HFFc6 (cell line): Measurements from ENCODE around the gene ASNS. TPM values are rescaled to one million over a fixed set of nuclear protein-coding genes. Genes with fewer than 3 reads are reported as not detected.
"Not testable (repeated sequence)": the region's sequence is repeated elsewhere in the genome, so short reads cannot be mapped to it uniquely, and the experiment has no call there.

ENCODE experiments used
- DNase-seq: peaks from one replicate; pipeline ENCODE4 v3.0.0-alpha.2; 2018
- H3K27ac Mint-ChIP-seq: 2 replicates; pipeline ENCODE4 v1.8.0; 2020; ENCODE audit warnings: mild to moderate bottlenecking, mixed read lengths
- H3K27me3 Mint-ChIP-seq: 2 replicates; pipeline ENCODE4 v1.8.0; 2021; ENCODE audit warnings: mild to moderate bottlenecking, moderate library complexity, mixed read lengths; ENCODE audit not compliant: insufficient read depth
- H3K36me3 Mint-ChIP-seq: 2 replicates; pipeline ENCODE4 v1.8.0; 2021; ENCODE audit warnings: low read depth, mixed read lengths
- H3K4me1 Mint-ChIP-seq: 2 replicates; pipeline ENCODE4 v1.8.0; 2020; ENCODE audit warnings: low read depth, mixed read lengths
- H3K4me3 Mint-ChIP-seq: 2 replicates; pipeline ENCODE4 v1.8.0; 2020; ENCODE audit warnings: mild to moderate bottlenecking, moderate library complexity, mixed read lengths
- H3K9me3 Mint-ChIP-seq: 2 replicates; pipeline ENCODE4 v1.8.0; 2020; ENCODE audit warnings: mild to moderate bottlenecking, mixed read lengths
- long read RNA-seq: library from polyadenylated mRNA; unstranded; transcript quantifications from one replicate; pipeline ENCODE4 v2.0.0, GENCODE V29; 2019
- total RNA-seq, 6 experiments: library from RNA; stranded (reverse); fragmentation: NEBNext Ultra II Directional; extraction: Animal tissue kit (Norgen Biotek cat#: 25700); gene quantifications; 2 replicates in 1 of 6; 3 replicates in 5 of 6; pipeline ENCODE4 v1.2.3, GENCODE V29; 2021
- TF ChIP-seq, protein P1 (sequence below): fragments of 200-600 bp; sonication (generic); IDR thresholded peaks from 2 replicates; pipeline ENCODE4 v1.5.0; 2021; ENCODE audit warnings: antibody characterized with exemption, mild to moderate bottlenecking

The ASNS gene, protein sequence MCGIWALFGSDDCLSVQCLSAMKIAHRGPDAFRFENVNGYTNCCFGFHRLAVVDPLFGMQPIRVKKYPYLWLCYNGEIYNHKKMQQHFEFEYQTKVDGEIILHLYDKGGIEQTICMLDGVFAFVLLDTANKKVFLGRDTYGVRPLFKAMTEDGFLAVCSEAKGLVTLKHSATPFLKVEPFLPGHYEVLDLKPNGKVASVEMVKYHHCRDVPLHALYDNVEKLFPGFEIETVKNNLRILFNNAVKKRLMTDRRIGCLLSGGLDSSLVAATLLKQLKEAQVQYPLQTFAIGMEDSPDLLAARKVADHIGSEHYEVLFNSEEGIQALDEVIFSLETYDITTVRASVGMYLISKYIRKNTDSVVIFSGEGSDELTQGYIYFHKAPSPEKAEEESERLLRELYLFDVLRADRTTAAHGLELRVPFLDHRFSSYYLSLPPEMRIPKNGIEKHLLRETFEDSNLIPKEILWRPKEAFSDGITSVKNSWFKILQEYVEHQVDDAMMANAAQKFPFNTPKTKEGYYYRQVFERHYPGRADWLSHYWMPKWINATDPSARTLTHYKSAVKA
- total RNA-seq, result 10 to 100 TPM; 28.6 to 44.6 (median 30.6) TPM
- long read RNA-seq, transcript ASNS-202 (13 exons, 1,994 nt), result major isoform, 40 of 49 reads
- long read RNA-seq, partial matches to known transcripts, result 6 of 49 reads
- long read RNA-seq, other reads (novel, unspliced or antisense), result 0 of 49 reads

DNA sequence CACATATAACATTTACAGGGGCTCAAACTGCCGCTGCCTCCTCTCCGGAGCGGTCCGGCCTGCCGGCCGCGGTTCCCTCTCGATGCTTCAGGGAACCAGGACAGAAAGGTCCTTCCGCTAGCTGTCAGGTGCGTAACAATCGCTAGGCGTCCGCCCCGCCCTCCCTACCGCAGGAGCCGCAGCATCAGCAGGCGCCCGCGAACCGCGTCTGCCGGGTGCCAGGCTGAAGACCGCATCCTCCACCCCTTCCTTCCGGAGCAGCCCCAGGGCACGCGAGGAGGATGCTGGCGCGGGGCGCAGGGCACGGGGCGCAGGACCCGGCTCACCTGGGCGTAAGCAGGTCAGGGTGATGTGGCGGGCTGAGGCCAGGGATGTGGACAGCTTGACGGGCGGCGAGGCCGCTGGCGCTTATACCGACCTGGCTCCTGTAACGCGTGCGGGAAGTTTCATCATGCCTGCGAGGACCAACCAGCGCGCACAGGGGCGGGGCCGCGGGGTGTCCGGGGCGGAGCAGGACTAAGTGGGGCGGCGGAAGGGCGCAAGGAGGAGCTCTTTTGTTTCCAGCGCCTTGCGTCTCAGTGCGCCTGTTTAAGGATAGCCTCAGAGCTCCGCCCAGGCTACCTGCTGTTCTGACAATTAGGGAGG is at the start of gene ASNS:
TSS of gene ASNS (minus strand) at position 384 of the 645 bp plus-strand sequence. CDS start 3,252 bp downstream, outside the sequence.
- H3K4me1 Mint-ChIP-seq, result peaks cover 14% of the 10 kb centered on the region
- no peaks in the 10 kb centered on the region; the same call in none of the 2 replicates for H3K27me3 Mint-ChIP-seq
- TF ChIP-seq, protein P1, sequence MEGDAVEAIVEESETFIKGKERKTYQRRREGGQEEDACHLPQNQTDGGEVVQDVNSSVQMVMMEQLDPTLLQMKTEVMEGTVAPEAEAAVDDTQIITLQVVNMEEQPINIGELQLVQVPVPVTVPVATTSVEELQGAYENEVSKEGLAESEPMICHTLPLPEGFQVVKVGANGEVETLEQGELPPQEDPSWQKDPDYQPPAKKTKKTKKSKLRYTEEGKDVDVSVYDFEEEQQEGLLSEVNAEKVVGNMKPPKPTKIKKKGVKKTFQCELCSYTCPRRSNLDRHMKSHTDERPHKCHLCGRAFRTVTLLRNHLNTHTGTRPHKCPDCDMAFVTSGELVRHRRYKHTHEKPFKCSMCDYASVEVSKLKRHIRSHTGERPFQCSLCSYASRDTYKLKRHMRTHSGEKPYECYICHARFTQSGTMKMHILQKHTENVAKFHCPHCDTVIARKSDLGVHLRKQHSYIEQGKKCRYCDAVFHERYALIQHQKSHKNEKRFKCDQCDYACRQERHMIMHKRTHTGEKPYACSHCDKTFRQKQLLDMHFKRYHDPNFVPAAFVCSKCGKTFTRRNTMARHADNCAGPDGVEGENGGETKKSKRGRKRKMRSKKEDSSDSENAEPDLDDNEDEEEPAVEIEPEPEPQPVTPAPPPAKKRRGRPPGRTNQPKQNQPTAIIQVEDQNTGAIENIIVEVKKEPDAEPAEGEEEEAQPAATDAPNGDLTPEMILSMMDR, result 0 out of 2 replicates have a peak, but pooled peaks have one; percentile 19
- H3K27ac Mint-ChIP-seq, result peak within 1 kb of the TSS; percentile 73
- no peaks in the 10 kb centered on the region for H3K9me3 Mint-ChIP-seq
- DNase-seq, result peak; percentile 84
- peak within 1 kb of the TSS; percentile 90 for H3K4me3 Mint-ChIP-seq
- no peaks in the 10 kb centered on the region for H3K36me3 Mint-ChIP-seq

GRCh38 chr7:97921254-97921653 is 49.0 kb upstream of the ASNS start:
- not testable (repeated sequence) for H3K27ac Mint-ChIP-seq, H3K36me3 Mint-ChIP-seq

GRCh38 chr7:97915267-97915666 is 43.1 kb upstream of the ASNS start:
- not testable (repeated sequence) for H3K9me3 Mint-ChIP-seq, H3K36me3 Mint-ChIP-seq, H3K4me1 Mint-ChIP-seq, H3K27ac Mint-ChIP-seq, H3K4me3 Mint-ChIP-seq, H3K27me3 Mint-ChIP-seq, DNase-seq

More at GRCh38 chr7:97921254-97921653, 49.0 kb upstream of the ASNS start:
- not testable (repeated sequence) for DNase-seq, H3K4me3 Mint-ChIP-seq, H3K9me3 Mint-ChIP-seq, H3K4me1 Mint-ChIP-seq
- peaks cover 14% of the 10 kb centered on the region for H3K27me3 Mint-ChIP-seq

- not testable (repeated sequence) for H3K9me3 Mint-ChIP-seq, H3K4me3 Mint-ChIP-seq, H3K36me3 Mint-ChIP-seq, H3K27me3 Mint-ChIP-seq, DNase-seq, H3K4me1 Mint-ChIP-seq, H3K27ac Mint-ChIP-seq
- TF ChIP-seq, protein P1, result peak; percentile 50
Measured at GRCh38 chr7:97912294-97912693, 40.1 kb upstream of the ASNS start.

- not testable (repeated sequence) for H3K9me3 Mint-ChIP-seq, H3K36me3 Mint-ChIP-seq, H3K27ac Mint-ChIP-seq, DNase-seq, H3K4me3 Mint-ChIP-seq, H3K27me3 Mint-ChIP-seq, H3K4me1 Mint-ChIP-seq
Measured at GRCh38 chr7:97896893-97897292, 24.7 kb upstream of the ASNS start.

DNA sequence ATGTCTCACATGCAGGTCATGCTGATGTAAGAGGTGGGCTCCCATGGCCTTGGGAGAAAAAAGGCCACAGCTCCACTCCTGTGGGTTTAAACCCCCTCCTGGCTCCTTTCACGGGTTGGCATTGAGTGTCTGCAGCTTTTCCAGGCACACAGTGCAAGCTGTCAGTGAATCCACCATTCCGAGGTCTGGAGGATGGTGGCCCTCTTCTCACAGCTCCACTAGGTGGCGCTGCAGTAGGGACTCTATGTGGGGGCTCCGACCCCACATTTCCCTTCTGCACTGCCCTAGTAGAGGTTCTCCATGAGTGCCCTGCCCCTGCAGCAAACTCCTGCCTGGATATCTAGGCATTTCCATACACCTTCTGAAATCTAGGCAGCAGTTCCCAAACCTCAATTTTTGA is 19.5 kb upstream of the ASNS start:
- H3K4me1 Mint-ChIP-seq, H3K27me3 Mint-ChIP-seq, H3K27ac Mint-ChIP-seq, H3K36me3 Mint-ChIP-seq, H3K9me3 Mint-ChIP-seq, DNase-seq, H3K4me3 Mint-ChIP-seq: not testable (repeated sequence)
- TF ChIP-seq, protein P1, result 0 out of 2 replicates have a peak, but pooled peaks have one; percentile 20

GRCh38 chr7:97879527-97879926 is 7.3 kb upstream of the ASNS start:
- H3K4me1 Mint-ChIP-seq, DNase-seq, H3K27ac Mint-ChIP-seq, H3K27me3 Mint-ChIP-seq, H3K36me3 Mint-ChIP-seq, H3K4me3 Mint-ChIP-seq, H3K9me3 Mint-ChIP-seq: not testable (repeated sequence)

DNA sequence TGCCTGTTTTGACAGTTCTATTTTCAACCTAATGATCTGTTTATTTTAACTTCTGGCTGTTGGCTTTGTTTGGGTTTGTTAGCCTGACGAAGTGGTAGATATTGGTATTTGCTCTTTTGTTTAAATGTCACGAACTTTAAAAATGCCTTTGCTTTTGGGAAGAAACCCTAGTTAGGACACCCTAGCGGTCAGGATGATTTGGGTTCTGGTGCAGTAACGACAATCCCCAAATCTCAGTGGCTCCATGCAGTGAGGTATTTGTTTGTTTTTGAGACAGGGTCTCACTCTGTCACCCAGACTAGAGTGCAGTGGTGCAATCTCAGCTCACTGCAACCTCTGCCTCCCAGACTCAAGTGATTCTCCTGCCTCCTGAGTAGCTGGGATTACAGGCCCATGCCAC is 2.7 kb upstream of the ASNS start:
- not testable (repeated sequence) for H3K4me3 Mint-ChIP-seq, H3K27ac Mint-ChIP-seq, H3K27me3 Mint-ChIP-seq, H3K36me3 Mint-ChIP-seq, DNase-seq, H3K9me3 Mint-ChIP-seq
- H3K4me1 Mint-ChIP-seq, result peaks cover 14% of the 10 kb centered on the region
